GM21619 (cell line): ENCODE measurements around the gene PARP16.
"Not testable (repeated sequence)": the region's sequence is repeated elsewhere in the genome, so short reads cannot be mapped to it uniquely, and the experiment has no call there.

Experiments used
- ATAC-seq: cut with Tn5 transposase; IDR thresholded peaks from one replicate; pipeline ENCODE4 v1.9.1; 2021; ENCODE audit not compliant: unreplicated experiment

PARP16 gene

GRCh38 chr15:65245096-65245856, 41.4 kb downstream of the PARP16 start:
- ATAC-seq = no peak

- ATAC-seq = no peak
Measured at GRCh38 chr15:65244638-65245037, 42.0 kb downstream of the PARP16 start.

- not testable (repeated sequence) for ATAC-seq
Measured at GRCh38 chr15:65236443-65236842, 50.2 kb downstream of the PARP16 start.

GRCh38 chr15:65233696-65234095, 53.0 kb downstream of the PARP16 start:
- no peak for ATAC-seq

- no peak for ATAC-seq
Measured at GRCh38 chr15:65232520-65232919, 54.2 kb downstream of the PARP16 start.

GRCh38 chr15:65231306-65231705, 55.4 kb downstream of the PARP16 start:
- no peak for ATAC-seq

- not testable (repeated sequence) for ATAC-seq
Measured at GRCh38 chr15:65226901-65227300, 59.8 kb downstream of the PARP16 start.

- ATAC-seq = no peak
Measured at GRCh38 chr15:65226221-65226620, 60.5 kb downstream of the PARP16 start.

- no peak for ATAC-seq
Measured at GRCh38 chr15:65223996-65224395, 62.7 kb downstream of the PARP16 start.

- ATAC-seq = no peak
Measured at GRCh38 chr15:65222891-65223290, 63.8 kb downstream of the PARP16 start.

GRCh38 chr15:65221697-65222096, 65.0 kb downstream of the PARP16 start:
- ATAC-seq = no peak

GRCh38 chr15:65219137-65219536, 67.5 kb downstream of the PARP16 start:
- ATAC-seq = no peak

GRCh38 chr15:65217526-65218482, 68.9 kb downstream of the PARP16 start:
- no peak for ATAC-seq

GRCh38 chr15:65215496-65215895, 71.2 kb downstream of the PARP16 start:
- ATAC-seq = no peak

GRCh38 chr15:65214010-65214409, 72.7 kb downstream of the PARP16 start:
- ATAC-seq = no peak

GRCh38 chr15:65213241-65213640, 73.4 kb downstream of the PARP16 start:
- ATAC-seq = no peak

GRCh38 chr15:65212097-65212496, 74.6 kb downstream of the PARP16 start:
- ATAC-seq = no peak

- ATAC-seq = no peak
Measured at GRCh38 chr15:65211482-65211982, 75.2 kb downstream of the PARP16 start.

GRCh38 chr15:65210770-65211481, 75.8 kb downstream of the PARP16 start, which contains the start of gene CILP:
CILP (minus strand) TSS chr15:65211473; CDS start chr15:65209755, 1,718 bp downstream.
- ATAC-seq = no peak

GRCh38 chr15:65209701-65210643, 76.7 kb downstream of the PARP16 start:
- ATAC-seq = no peak
